Left lung (tissue), 10 donors: ENCODE results near the gene SH3PXD2A. TPM values are rescaled to one million over a fixed set of nuclear protein-coding genes. Genes with fewer than 3 reads are reported as not detected.

ENCODE experiments used
- ATAC-seq: fragments of 200-7000 bp; cut with Tn5 transposase; one replicate; pipeline ENCODE4 v1.9.1; 2020; ENCODE audit warnings: moderate library complexity
- DNase-seq, 4 donors: peaks; one replicate each; pipeline ENCODE4 v3.0.0-alpha.2; 2013 to 2020
- H3K27ac ChIP-seq, 2 donors: fragments of 200-600 bp; sonication (generic) in 1 of 2; one replicate each; pipeline versions ENCODE4 v1.5.0 to v1.8.0; 2020 to 2021
- H3K27me3 ChIP-seq, 2 donors: fragments of 200-600 bp; sonication (generic) in 1 of 2; one replicate each; pipeline versions ENCODE4 v1.5.0 to v1.8.0; 2020 to 2021
- H3K36me3 ChIP-seq, 2 donors: fragments of 200-600 bp; sonication (generic) in 1 of 2; one replicate each; pipeline versions ENCODE4 v1.5.0 to v1.8.0; 2020 to 2021
- H3K4me1 ChIP-seq, 2 donors: fragments of 200-600 bp; one replicate each; pipeline ENCODE4 v1.8.0; 2021
- H3K4me3 ChIP-seq, 2 donors: fragments of 200-600 bp; sonication (generic) in 1 of 2; one replicate each; pipeline versions ENCODE4 v1.5.0 to v1.8.0; 2020 to 2021; ENCODE audit warnings: mild to moderate bottlenecking in 1 of 2
- H3K9me3 ChIP-seq, 2 donors: fragments of 200-600 bp; sonication (generic) in 1 of 2; one replicate each; pipeline versions ENCODE4 v1.5.0 to v1.8.0; 2020 to 2021
- intact Hi-C, 2 donors: fragments of 100-400 bp; cut with DNase I; formaldehyde crosslinking; loops; one replicate each; pipeline versions ENCODE4 v1.11.2 to v1.14.2; 2022
- polyA plus RNA-seq, 6 donors: library from polyadenylated mRNA; unstranded; fragments of 120-200 nt; gene quantifications; one replicate each; pipeline ENCODE4 v1.2.1, GENCODE V29; 2013; ENCODE audit not compliant: insufficient read length in 6 of 6
- total RNA-seq, 2 donors: library from RNA; stranded (reverse); fragmentation: NEBNext Ultra II Directional; extraction: Animal tissue kit (Norgen Biotek cat#: 25700); gene quantifications; one replicate each; pipeline ENCODE4 v1.2.1, GENCODE V29; 2021
- TF ChIP-seq, protein P1 (sequence below), 2 donors: fragments of 200-600 bp; sonication (generic) in 1 of 2; IDR thresholded peaks; one replicate each; pipeline versions ENCODE4 v1.5.0 to v1.8.0; 2021; ENCODE audit warnings: antibody characterized with exemption in 2 of 2
- donor health status: DM: no; HTN: yes; CAD: no.
- donor health status: DM: no; HTN: no; CAD: no.

Gene SH3PXD2A
- total and polyA plus RNA-seq, 8 donors, result 44.8 to 117 (median 91.7) TPM

DNA sequence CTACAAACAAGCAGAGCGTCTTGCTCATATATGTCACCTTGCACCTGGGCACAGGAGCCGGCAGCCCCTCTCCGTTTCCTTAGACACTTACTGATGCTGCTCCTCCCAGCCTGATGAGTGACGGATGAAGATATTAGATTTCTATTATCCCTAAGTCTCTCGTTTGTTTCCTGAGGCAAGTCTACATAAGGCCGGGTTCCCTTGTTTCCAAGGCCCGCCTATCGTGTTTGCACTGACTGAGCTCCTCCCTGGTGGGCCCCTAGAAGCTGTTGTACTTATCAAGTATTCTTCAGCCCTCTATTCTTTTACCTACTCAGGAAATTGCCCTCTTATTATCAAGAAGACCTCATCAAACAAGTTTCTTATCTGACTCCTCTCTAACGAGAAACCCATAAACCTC, 18.5 kb downstream of the SH3PXD2A start:
- intact Hi-C loops, result no loop called here
- DNase-seq (no peak), ATAC-seq (peak; percentile 6)
- Histone ChIP-seq H3K4me1 (peaks cover 32 to 39% of the 10 kb centered on the region in 2 donors), H3K9me3 (peaks cover 0 to 7% of the 10 kb centered on the region in 2 donors), H3K27me3 (no peaks in the 10 kb centered on the region), H3K36me3 (no peaks in the 10 kb centered on the region), H3K27ac (no peak overlapping the region), H3K4me3 (no peak overlapping the region)
- TF ChIP-seq, protein P1, sequence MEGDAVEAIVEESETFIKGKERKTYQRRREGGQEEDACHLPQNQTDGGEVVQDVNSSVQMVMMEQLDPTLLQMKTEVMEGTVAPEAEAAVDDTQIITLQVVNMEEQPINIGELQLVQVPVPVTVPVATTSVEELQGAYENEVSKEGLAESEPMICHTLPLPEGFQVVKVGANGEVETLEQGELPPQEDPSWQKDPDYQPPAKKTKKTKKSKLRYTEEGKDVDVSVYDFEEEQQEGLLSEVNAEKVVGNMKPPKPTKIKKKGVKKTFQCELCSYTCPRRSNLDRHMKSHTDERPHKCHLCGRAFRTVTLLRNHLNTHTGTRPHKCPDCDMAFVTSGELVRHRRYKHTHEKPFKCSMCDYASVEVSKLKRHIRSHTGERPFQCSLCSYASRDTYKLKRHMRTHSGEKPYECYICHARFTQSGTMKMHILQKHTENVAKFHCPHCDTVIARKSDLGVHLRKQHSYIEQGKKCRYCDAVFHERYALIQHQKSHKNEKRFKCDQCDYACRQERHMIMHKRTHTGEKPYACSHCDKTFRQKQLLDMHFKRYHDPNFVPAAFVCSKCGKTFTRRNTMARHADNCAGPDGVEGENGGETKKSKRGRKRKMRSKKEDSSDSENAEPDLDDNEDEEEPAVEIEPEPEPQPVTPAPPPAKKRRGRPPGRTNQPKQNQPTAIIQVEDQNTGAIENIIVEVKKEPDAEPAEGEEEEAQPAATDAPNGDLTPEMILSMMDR (IDR thresholded peaks at IDR 0.05), result no peak

DNA sequence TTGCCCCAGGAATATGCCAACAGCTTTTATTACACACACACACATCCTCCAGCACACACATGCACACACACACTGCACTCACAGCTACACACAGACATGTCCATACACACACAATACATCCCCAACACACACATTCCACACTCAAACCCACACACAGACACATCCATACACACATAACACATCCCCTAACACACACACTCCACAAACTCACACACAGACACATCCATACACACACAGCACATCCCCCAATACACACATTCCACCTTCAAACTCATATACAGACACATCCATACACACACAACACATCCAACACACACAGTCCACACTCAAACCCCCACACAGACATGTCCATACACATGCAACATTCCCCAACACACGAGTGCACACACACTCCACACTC, 19.1 kb downstream of the SH3PXD2A start:
- peaks cover 32 to 39% of the 10 kb centered on the region in 2 donors for H3K4me1 ChIP-seq
- TF ChIP-seq, protein P1 (IDR thresholded peaks at IDR 0.05), result no peak
- intact Hi-C loops, result no loop called here
- H3K9me3 ChIP-seq, result peaks cover 0 to 7% of the 10 kb centered on the region in 2 donors
- H3K36me3 ChIP-seq, result no peaks in the 10 kb centered on the region
- no peak overlapping the region for H3K27ac ChIP-seq
- H3K27me3 ChIP-seq, result no peaks in the 10 kb centered on the region
- ATAC-seq (no peak), DNase-seq (no peak)
- H3K4me3 ChIP-seq, result no peak overlapping the region

DNA sequence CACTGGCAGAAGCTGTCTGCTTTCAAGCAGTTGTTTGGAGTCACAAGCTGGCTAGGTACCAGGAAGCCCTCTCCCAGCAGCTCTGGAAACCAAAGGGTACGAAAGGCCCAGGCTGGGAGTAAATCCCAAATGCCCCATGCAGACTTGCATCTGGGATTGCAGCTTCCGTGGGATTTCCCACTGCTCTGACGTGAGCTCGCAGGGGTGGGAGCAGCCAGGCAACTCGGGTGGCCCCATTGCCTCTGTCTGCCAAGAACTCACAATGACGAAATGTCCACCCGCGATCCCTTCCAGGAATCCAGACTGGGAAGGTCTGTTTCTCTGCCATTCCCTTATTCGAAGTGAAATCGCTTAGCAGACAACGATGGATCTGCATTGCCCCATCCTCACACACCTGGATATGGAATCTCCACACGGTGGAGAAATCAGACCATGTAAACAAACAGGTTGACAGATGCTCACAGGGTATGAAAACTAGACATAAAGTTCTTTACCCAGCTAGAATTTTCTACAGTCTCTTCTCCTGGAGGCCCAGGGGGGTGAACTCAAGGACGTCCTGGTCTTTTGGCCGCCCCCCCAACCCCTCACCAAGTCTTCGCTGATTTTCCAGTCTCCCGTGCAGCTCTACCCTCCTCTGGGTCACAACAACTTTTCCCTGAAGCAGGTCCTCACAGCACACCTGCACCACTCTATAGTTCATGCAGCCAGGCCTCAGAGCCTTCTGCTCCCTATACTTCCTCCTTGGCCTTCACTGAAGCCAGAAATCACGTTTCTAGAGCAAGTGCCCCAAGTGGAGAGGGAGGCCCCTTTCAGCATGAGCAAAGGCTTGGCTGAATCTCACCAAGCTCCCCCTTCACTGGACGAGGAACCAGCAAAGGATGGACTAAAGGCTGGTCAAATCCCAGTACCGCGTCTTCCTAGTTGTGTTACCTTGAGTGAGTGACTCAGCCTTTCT, 20.0 kb downstream of the SH3PXD2A start:
- DNase-seq (peak in 2 of 4 donors; percentile 64 to 87), ATAC-seq (peak; percentile 39)
- Histone ChIP-seq H3K9me3 (peaks cover 0 to 7% of the 10 kb centered on the region in 2 donors), H3K27ac (peak overlapping the region; percentile 16 to 51), H3K27me3 (no peaks in the 10 kb centered on the region), H3K36me3 (no peaks in the 10 kb centered on the region), H3K4me3 (no peak overlapping the region), H3K4me1 (peaks cover 32 to 36% of the 10 kb centered on the region in 2 donors)
- TF ChIP-seq, protein P1 (IDR thresholded peaks at IDR 0.05), result no peak
- intact Hi-C loops, result no loop called here

DNA sequence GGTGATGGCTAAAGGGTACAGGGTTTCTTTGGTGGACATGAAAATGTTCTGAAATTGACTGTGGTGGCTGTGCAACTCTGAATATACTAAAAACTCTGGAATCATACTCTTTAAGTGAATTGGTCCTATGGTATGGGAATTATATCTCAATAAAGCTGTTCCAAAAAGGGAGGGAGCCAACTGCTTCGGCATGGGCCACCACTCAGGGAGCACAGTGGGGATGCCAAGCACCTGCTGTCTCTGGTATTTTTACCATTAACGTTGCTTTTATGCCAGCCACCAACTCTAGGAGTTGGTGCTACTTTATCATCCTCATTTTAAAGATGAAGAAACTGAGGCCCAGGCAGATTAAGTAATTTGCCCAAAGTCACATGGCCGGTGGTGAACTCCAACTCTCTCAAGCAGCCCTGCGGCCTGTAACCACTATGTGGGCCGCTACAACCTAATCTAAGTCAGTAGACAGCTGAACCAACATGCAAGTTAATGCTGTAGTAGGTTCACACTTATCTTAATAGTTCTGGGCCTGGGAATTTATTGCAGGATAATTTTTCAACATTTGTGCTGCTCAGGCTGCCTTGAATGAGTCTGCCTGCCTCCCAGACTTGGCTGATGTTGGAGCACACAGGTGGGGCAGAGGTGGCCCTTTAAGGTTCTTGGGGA, 20.8 kb downstream of the SH3PXD2A start:
- Histone ChIP-seq H3K27me3 (no peaks in the 10 kb centered on the region), H3K4me3 (no peak overlapping the region), H3K36me3 (no peaks in the 10 kb centered on the region), H3K4me1 (peaks cover 24 to 38% of the 10 kb centered on the region in 2 donors), H3K9me3 (peaks cover 0 to 7% of the 10 kb centered on the region in 2 donors), H3K27ac (peak overlapping the region; percentile 26 to 51)
- TF ChIP-seq, protein P1 (IDR thresholded peaks at IDR 0.05), result no peak
- intact Hi-C loops, result no loop called here
- no peak for DNase-seq
- ATAC-seq, result no peak
